ENCODE results near the gene OPA3.

OPA3 gene

DNA sequence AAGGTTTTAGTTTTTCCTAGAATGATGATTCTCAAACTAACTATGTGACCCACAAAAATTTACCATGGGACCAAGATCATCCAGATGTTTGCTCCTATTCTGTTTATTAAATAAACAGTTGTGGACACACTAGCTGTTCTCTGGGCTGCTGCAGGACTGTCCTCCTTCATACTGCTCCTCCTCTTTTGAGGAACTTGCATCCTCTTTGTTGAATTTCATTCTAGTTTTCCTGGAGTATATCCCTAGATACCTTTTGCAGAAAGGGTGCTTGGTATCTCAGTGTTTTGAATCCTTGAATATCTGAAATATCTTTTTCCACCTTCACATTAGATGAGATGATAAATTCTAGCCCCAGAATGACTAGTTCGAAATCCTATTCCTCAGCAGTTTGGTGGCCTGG, 53.3 kb downstream of the OPA3 start:
- H3K27ac ChIP-seq (replicated peaks) = no peak overlapping the region
- no peaks in the 10 kb centered on the region for H3K27me3 ChIP-seq (ENCODE audit: insufficient read depth, poor library complexity, severe bottlenecking)
- TF ChIP-seq, protein P1, sequence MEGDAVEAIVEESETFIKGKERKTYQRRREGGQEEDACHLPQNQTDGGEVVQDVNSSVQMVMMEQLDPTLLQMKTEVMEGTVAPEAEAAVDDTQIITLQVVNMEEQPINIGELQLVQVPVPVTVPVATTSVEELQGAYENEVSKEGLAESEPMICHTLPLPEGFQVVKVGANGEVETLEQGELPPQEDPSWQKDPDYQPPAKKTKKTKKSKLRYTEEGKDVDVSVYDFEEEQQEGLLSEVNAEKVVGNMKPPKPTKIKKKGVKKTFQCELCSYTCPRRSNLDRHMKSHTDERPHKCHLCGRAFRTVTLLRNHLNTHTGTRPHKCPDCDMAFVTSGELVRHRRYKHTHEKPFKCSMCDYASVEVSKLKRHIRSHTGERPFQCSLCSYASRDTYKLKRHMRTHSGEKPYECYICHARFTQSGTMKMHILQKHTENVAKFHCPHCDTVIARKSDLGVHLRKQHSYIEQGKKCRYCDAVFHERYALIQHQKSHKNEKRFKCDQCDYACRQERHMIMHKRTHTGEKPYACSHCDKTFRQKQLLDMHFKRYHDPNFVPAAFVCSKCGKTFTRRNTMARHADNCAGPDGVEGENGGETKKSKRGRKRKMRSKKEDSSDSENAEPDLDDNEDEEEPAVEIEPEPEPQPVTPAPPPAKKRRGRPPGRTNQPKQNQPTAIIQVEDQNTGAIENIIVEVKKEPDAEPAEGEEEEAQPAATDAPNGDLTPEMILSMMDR (IDR thresholded peaks at IDR 0.05; ENCODE audit: insufficient read depth, low read length) = no peak
- TF ChIP-seq SPI1 (IDR thresholded peaks at IDR 0.05; ENCODE audit: borderline replicate concordance, low read depth) = no peak
- no peak for TF ChIP-seq GABPA (IDR thresholded peaks at IDR 0.05; ENCODE audit: low read depth)
- no peak for TF ChIP-seq REST (IDR thresholded peaks at IDR 0.05; ENCODE audit: insufficient replicate concordance, low read depth)
- no peak overlapping the region for H3K4me3 ChIP-seq (replicated peaks; ENCODE audit: insufficient read depth, low read length)
- DNase-seq (ENCODE audit: low read depth in 1 of 2, low spot score in 1 of 2) = no peak

- Histone ChIP-seq H3K4me3 (replicated peaks; ENCODE audit: insufficient read depth, low read length) (no peak overlapping the region), H3K27me3 (ENCODE audit: insufficient read depth, poor library complexity, severe bottlenecking) (no peaks in the 10 kb centered on the region), H3K27ac (replicated peaks) (no peak overlapping the region)
- no peak for TF ChIP-seq GABPA (IDR thresholded peaks at IDR 0.05; ENCODE audit: low read depth)
- no peak for TF ChIP-seq SPI1 (IDR thresholded peaks at IDR 0.05; ENCODE audit: borderline replicate concordance, low read depth)
- TF ChIP-seq, protein P1 (IDR thresholded peaks at IDR 0.05; ENCODE audit: insufficient read depth, low read length) = no peak
- no peak; the same call in 1 of the 2 replicates for TF ChIP-seq POLR2AphosphoS5 (IDR thresholded peaks at IDR 0.05; ENCODE audit: low read depth)
- TF ChIP-seq REST (IDR thresholded peaks at IDR 0.05; ENCODE audit: insufficient replicate concordance, low read depth) = no peak
- DNase-seq (ENCODE audit: low read depth in 1 of 2, low spot score in 1 of 2) = no peak
These were observed 55.2 kb downstream of the OPA3 start for GRCh38 chr19:45529420-45529785.

GRCh38 chr19:45528744-45529419, 55.7 kb downstream of the OPA3 start:
- no peak overlapping the region for H3K4me3 ChIP-seq (replicated peaks; ENCODE audit: insufficient read depth, low read length)
- no peaks in the 10 kb centered on the region for H3K27me3 ChIP-seq (ENCODE audit: insufficient read depth, poor library complexity, severe bottlenecking)
- DNase-seq (ENCODE audit: low read depth in 1 of 2, low spot score in 1 of 2) = no peak
- no peak overlapping the region for H3K27ac ChIP-seq (replicated peaks)
- TF ChIP-seq SPI1 (IDR thresholded peaks at IDR 0.05; ENCODE audit: borderline replicate concordance, low read depth) = no peak
- TF ChIP-seq POLR2AphosphoS5 (IDR thresholded peaks at IDR 0.05; ENCODE audit: low read depth) = peak; percentile 15; the same call in 1 of the 2 replicates

DNA sequence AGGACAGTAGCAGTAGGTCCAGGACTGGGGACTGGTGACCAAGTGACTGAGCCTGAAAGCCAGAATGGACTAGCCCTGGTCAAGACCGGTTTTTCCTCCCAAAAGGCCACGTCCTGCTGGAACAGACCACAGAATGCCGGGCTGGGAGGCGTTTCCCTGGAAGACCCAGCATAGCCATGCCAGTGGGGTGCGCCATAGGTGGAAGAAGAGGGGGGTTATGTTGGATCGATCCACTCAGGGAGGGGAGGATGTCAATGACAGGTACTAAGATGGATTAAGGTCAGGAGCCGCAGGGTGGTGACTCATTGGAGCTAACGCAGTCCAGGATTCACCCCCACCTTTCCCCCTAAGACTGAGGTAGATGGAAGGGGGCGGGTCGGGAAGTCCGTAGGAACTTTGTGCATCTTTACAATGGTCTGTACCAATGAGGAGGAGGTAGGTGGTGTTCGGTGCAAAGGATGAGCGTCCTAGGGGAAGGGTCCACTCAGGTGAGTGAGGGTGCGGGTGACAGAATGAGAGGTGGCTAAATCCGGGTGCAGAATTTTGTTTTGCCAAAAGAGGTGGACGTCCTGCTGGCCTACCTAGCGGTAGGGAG, 56.4 kb downstream of the OPA3 start:
- no peak overlapping the region for H3K4me3 ChIP-seq (replicated peaks; ENCODE audit: insufficient read depth, low read length)
- TF ChIP-seq GABPA (IDR thresholded peaks at IDR 0.05; ENCODE audit: low read depth) (no peak), POLR2AphosphoS5 (IDR thresholded peaks at IDR 0.05; ENCODE audit: low read depth) (peak; percentile 63; the same call in 1 of the 2 replicates)
- TF ChIP-seq, protein P1 (IDR thresholded peaks at IDR 0.05; ENCODE audit: insufficient read depth, low read length) = no peak
- DNase-seq (ENCODE audit: low read depth in 1 of 2, low spot score in 1 of 2) = no peak
- H3K27ac ChIP-seq (replicated peaks) = no peak overlapping the region
- H3K27me3 ChIP-seq (ENCODE audit: insufficient read depth, poor library complexity, severe bottlenecking) = no peaks in the 10 kb centered on the region

Measured in HL-60 (cell line).